ENCODE results near the gene KIF3C. TPM values are rescaled to one million over a fixed set of nuclear protein-coding genes. Genes with fewer than 3 reads are reported as not detected.

KIF3C gene
- total RNA-seq, 2 donors from 2014 or later, result 2.6 to 24.4 TPM

DNA sequence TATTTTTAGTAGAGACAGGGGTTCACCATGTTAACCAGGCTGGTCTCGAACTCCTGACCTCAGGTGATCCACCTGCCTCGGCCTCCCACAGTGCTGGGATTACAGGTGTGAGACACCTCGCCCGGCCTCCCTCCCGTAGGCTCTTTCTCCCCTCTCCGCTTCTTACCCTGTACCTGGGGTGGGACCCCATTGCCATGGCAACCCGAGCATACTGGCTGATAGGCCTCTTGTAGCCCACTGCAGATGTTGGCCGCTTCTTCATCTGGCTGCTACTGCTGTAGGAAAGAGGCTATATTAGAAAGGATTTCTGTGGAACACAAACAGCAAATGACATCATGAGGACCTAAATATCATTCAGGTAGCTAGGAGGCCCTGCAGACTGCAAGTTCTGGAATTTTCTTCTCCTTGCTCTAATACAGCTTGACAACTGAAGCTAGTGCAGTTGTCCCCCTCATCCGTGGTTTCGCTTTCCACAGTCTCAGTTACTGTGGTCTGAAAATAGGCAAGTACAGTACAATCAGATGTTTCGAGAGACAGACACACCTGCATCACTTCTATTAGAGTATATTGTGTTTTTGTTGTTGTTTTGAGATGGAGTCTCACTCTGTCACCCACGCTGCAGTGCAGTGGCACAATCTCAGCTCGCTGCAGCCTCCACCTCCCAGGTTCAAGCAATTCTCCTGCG lies 52.4 kb downstream of the KIF3C start:
- intact Hi-C loops (cut with DNase I), result no loop called here
- Histone ChIP-seq H3K27me3 (replicated peaks; ENCODE audit: insufficient read depth) (no peaks in the 10 kb centered on the region), H3K4me3 (no peak overlapping the region), H3K9me3 (no peaks in the 10 kb centered on the region), H3K4me1 (replicated peaks) (no peaks in the 10 kb centered on the region), H3K36me3 (no peaks in the 10 kb centered on the region), H3K27ac (no peak overlapping the region)
- DNase-seq (ENCODE audit: low spot score), result no peak
- 95% methylated on average over 14 of the region's 14 CpGs for WGBS
- TF ChIP-seq POLR2AphosphoS5 (IDR thresholded peaks at IDR 0.05) (no peak), CTCF (IDR thresholded peaks at IDR 0.05) (no peak), POLR2A (IDR thresholded peaks at IDR 0.05) (no peak)

- H3K27ac ChIP-seq, result no peak overlapping the region
- intact Hi-C loops (cut with DNase I), result no loop called here
- no peaks in the 10 kb centered on the region for H3K36me3 ChIP-seq
- H3K4me3 ChIP-seq, result no peak overlapping the region
- TF ChIP-seq CTCF (IDR thresholded peaks at IDR 0.05) (no peak), POLR2AphosphoS5 (IDR thresholded peaks at IDR 0.05) (no peak), POLR2A (IDR thresholded peaks at IDR 0.05) (no peak)
- H3K27me3 ChIP-seq (replicated peaks; ENCODE audit: insufficient read depth), result no peaks in the 10 kb centered on the region
- no peaks in the 10 kb centered on the region for H3K9me3 ChIP-seq
- 94% methylated on average over 16 of the region's 18 CpGs for WGBS
- no peak for DNase-seq (ENCODE audit: low spot score)
- no peaks in the 10 kb centered on the region for H3K4me1 ChIP-seq (replicated peaks)
Observed at GRCh38 chr2:25928668-25929067, 53.6 kb downstream of the KIF3C start.

GRCh38 chr2:25926984-25927756 lies 55.1 kb downstream of the KIF3C start:
- H3K27ac ChIP-seq, result no peak overlapping the region
- intact Hi-C loops (cut with DNase I), result no loop called here
- H3K36me3 ChIP-seq, result no peaks in the 10 kb centered on the region
- H3K4me1 ChIP-seq (replicated peaks), result no peaks in the 10 kb centered on the region
- no peak for DNase-seq (ENCODE audit: low spot score)
- H3K27me3 ChIP-seq (replicated peaks; ENCODE audit: insufficient read depth), result no peaks in the 10 kb centered on the region
- no peaks in the 10 kb centered on the region for H3K9me3 ChIP-seq
- no peak overlapping the region for H3K4me3 ChIP-seq
- WGBS, result 79% methylated on average over 18 of the region's 18 CpGs
- no peak for TF ChIP-seq POLR2AphosphoS5 (IDR thresholded peaks at IDR 0.05)
- no peak for TF ChIP-seq CTCF (IDR thresholded peaks at IDR 0.05)
- no peak for TF ChIP-seq POLR2A (IDR thresholded peaks at IDR 0.05)

DNA sequence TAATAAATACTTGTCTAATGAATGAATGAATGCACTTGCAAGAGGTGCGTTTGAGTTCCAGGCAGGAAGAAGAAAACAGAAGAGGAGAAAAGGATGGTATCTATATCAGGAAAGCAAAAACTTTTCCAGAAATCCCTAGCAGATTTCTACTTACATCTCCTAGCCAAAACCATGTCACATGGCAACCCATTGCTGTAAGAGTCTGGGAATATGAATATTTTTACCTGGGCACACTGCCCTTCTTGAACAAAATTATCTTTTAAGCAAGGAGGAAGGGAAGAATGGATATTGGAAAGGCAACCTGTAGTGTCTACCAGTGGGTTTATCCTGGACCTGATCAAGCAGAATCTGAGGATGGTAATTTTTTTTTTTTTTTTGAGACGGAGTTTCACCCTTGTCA lies 59.8 kb downstream of the KIF3C start:
- no peaks in the 10 kb centered on the region for H3K27me3 ChIP-seq (replicated peaks; ENCODE audit: insufficient read depth)
- H3K27ac ChIP-seq, result no peak overlapping the region
- intact Hi-C loops (cut with DNase I), result no loop called here
- 82% methylated on average over 2 of the region's 2 CpGs for WGBS
- no peaks in the 10 kb centered on the region for H3K36me3 ChIP-seq
- TF ChIP-seq POLR2A (IDR thresholded peaks at IDR 0.05) (no peak), CTCF (IDR thresholded peaks at IDR 0.05) (no peak), POLR2AphosphoS5 (IDR thresholded peaks at IDR 0.05) (no peak)
- no peak for DNase-seq (ENCODE audit: low spot score)
- H3K4me3 ChIP-seq, result no peak overlapping the region
- H3K9me3 ChIP-seq, result no peaks in the 10 kb centered on the region
- H3K4me1 ChIP-seq (replicated peaks), result no peaks in the 10 kb centered on the region

Data from prostate gland (tissue), 2 donors.